ENCODE results near the gene PRR11.

The PRR11 gene

GRCh38 chr17:59124665-59125064 lies 30.9 kb upstream of the PRR11 start:
- no peak overlapping the region for H3K4me2 ChIP-seq (ENCODE audit: low read depth, low read length, poor library complexity, severe bottlenecking)
- H3F3A ChIP-seq (ENCODE audit: low read depth): no peaks in the 10 kb centered on the region
- no peak overlapping the region for H3K4me3 ChIP-seq (ENCODE audit: low read length, poor library complexity, severe bottlenecking)
- no peak for TF ChIP-seq CTCF (conservative IDR thresholded peaks at IDR 0.05; ENCODE audit: low read length)
- no peak for TF ChIP-seq EZH2phosphoT487 (IDR thresholded peaks at IDR 0.05; ENCODE audit: borderline replicate concordance)
- H3K27me3 ChIP-seq (ENCODE audit: insufficient read depth, low read length, poor library complexity, severe bottlenecking): no peaks in the 10 kb centered on the region
- H3K9ac ChIP-seq (ENCODE audit: low read depth, low read length, poor library complexity, severe bottlenecking): no peak overlapping the region
- H3K79me2 ChIP-seq (ENCODE audit: insufficient read depth, low read length): peaks cover 53% of the 10 kb centered on the region; the same call in 1 of the 2 replicates
- peaks cover 3% of the 10 kb centered on the region for H4K20me1 ChIP-seq (ENCODE audit: insufficient read depth, low read length, poor library complexity, severe bottlenecking)
- H3K9me2 ChIP-seq (replicated peaks; ENCODE audit: low read depth, low read length): no peaks in the 10 kb centered on the region
- peaks cover 66% of the 10 kb centered on the region; the same call in 1 of the 2 replicates for H3K36me3 ChIP-seq (ENCODE audit: insufficient read depth, low read length)
- no peaks in the 10 kb centered on the region for H3K9me3 ChIP-seq (ENCODE audit: insufficient read depth, low read depth, low read length)
- no peak overlapping the region for H2AFZ ChIP-seq (ENCODE audit: low read length)
- no peaks in the 10 kb centered on the region for H3K4me1 ChIP-seq (ENCODE audit: insufficient read depth, low read length, poor library complexity, severe bottlenecking)

- Histone ChIP-seq H3K4me2 (ENCODE audit: low read depth, low read length, poor library complexity, severe bottlenecking) (no peak overlapping the region), H3K79me2 (ENCODE audit: insufficient read depth, low read length) (peaks cover 47% of the 10 kb centered on the region; the same call in 1 of the 2 replicates)
These were observed 28.6 kb upstream of the PRR11 start for GRCh38 chr17:59126809-59127417.

GRCh38 chr17:59129814-59130213 lies 25.7 kb upstream of the PRR11 start:
- Histone ChIP-seq H3K9ac (ENCODE audit: low read depth, low read length, poor library complexity, severe bottlenecking) (no peak overlapping the region), H3F3A (ENCODE audit: low read depth) (no peaks in the 10 kb centered on the region), H4K20me1 (ENCODE audit: insufficient read depth, low read length, poor library complexity, severe bottlenecking) (peaks cover 6% of the 10 kb centered on the region), H3K9me2 (replicated peaks; ENCODE audit: low read depth, low read length) (no peaks in the 10 kb centered on the region), H3K79me2 (ENCODE audit: insufficient read depth, low read length) (peaks cover 72% of the 10 kb centered on the region), H3K27me3 (ENCODE audit: insufficient read depth, low read length, poor library complexity, severe bottlenecking) (no peaks in the 10 kb centered on the region), H2AFZ (ENCODE audit: low read length) (no peak overlapping the region), H3K4me3 (ENCODE audit: low read length, poor library complexity, severe bottlenecking) (no peak overlapping the region), H3K4me2 (ENCODE audit: low read depth, low read length, poor library complexity, severe bottlenecking) (no peak overlapping the region), H3K4me1 (ENCODE audit: insufficient read depth, low read length, poor library complexity, severe bottlenecking) (no peaks in the 10 kb centered on the region), H3K36me3 (ENCODE audit: insufficient read depth, low read length) (peaks cover 38% of the 10 kb centered on the region; the same call in 1 of the 2 replicates), H3K9me3 (ENCODE audit: insufficient read depth, low read depth, low read length) (no peaks in the 10 kb centered on the region)
- no peak for TF ChIP-seq CTCF (conservative IDR thresholded peaks at IDR 0.05; ENCODE audit: low read length)

More at GRCh38 chr17:59126809-59127417, 28.6 kb upstream of the PRR11 start:
- Histone ChIP-seq H3K27me3 (ENCODE audit: insufficient read depth, low read length, poor library complexity, severe bottlenecking) (no peaks in the 10 kb centered on the region), H3K36me3 (ENCODE audit: insufficient read depth, low read length) (peaks cover 52% of the 10 kb centered on the region; the same call in 1 of the 2 replicates), H3F3A (ENCODE audit: low read depth) (no peaks in the 10 kb centered on the region), H3K9ac (ENCODE audit: low read depth, low read length, poor library complexity, severe bottlenecking) (no peak overlapping the region), H3K9me3 (ENCODE audit: insufficient read depth, low read depth, low read length) (no peaks in the 10 kb centered on the region), H3K9me2 (replicated peaks; ENCODE audit: low read depth, low read length) (no peaks in the 10 kb centered on the region), H3K4me3 (ENCODE audit: low read length, poor library complexity, severe bottlenecking) (no peak overlapping the region), H2AFZ (ENCODE audit: low read length) (no peak overlapping the region), H4K20me1 (ENCODE audit: insufficient read depth, low read length, poor library complexity, severe bottlenecking) (peaks cover 3% of the 10 kb centered on the region), H3K4me1 (ENCODE audit: insufficient read depth, low read length, poor library complexity, severe bottlenecking) (no peaks in the 10 kb centered on the region)
- no peak for TF ChIP-seq CTCF (conservative IDR thresholded peaks at IDR 0.05; ENCODE audit: low read length)
- TF ChIP-seq EZH2phosphoT487 (IDR thresholded peaks at IDR 0.05; ENCODE audit: borderline replicate concordance): no peak

Data from Loucy (cell line).